Neural cell (in vitro differentiated cells): ENCODE data around the gene RNU6-1. TPM values are rescaled to one million over a fixed set of nuclear protein-coding genes. Genes with fewer than 3 reads are reported as not detected.

Experiments used
- H2AFZ ChIP-seq: fragments of 200-600, 300-800 bp; sonication (generic), shearing (Covaris generic); 2 replicates; pipeline ENCODE4 v1.6.0; 2014; ENCODE audit warnings: low read depth, mild to moderate bottlenecking, antibody characterized with exemption, low read length, moderate library complexity
- H3F3A ChIP-seq: fragments of 200-600 bp; shearing (Covaris generic); 2 replicates; pipeline ENCODE4 v1.6.1; 2016; ENCODE audit warnings: mild to moderate bottlenecking, moderate library complexity, mixed read lengths, antibody characterized with exemption, low read length; ENCODE audit not compliant: insufficient read depth, poor library complexity, severe bottlenecking
- H3K27ac ChIP-seq: fragments of 200-600, 300-800 bp; sonication (generic), shearing (Covaris generic); 2 replicates; pipeline ENCODE4 v1.5.1; 2014; ENCODE audit warnings: mild to moderate bottlenecking, low read length, moderate library complexity
- H3K27me3 ChIP-seq: fragments of 300-800, 200-600 bp; sonication (generic), shearing (Covaris generic); 2 replicates; pipeline ENCODE4 v1.6.0; 2014; ENCODE audit warnings: mild to moderate bottlenecking, low read depth, low read length, moderate library complexity; ENCODE audit not compliant: insufficient read depth
- H3K36me3 ChIP-seq: fragments of 300-800, 200-600 bp; sonication (generic), shearing (Covaris generic); 2 replicates; pipeline ENCODE4 v1.5.1; 2014; ENCODE audit warnings: mild to moderate bottlenecking, antibody characterized with exemption, low read length, moderate library complexity; ENCODE audit not compliant: insufficient read depth
- H3K4me2 ChIP-seq: fragments of 300-800, 200-600 bp; sonication (generic), shearing (Covaris generic); 2 replicates; pipeline ENCODE4 v1.6.0; 2014; ENCODE audit warnings: mild to moderate bottlenecking, low read length
- H3K4me3 ChIP-seq: fragments of 300-800, 200-600 bp; sonication (generic), shearing (Covaris generic); 2 replicates; pipeline ENCODE4 v1.5.1; 2014; ENCODE audit warnings: mild to moderate bottlenecking, low read length, moderate library complexity
- H3K79me2 ChIP-seq: fragments of 200-600 bp; shearing (Covaris generic); replicated peaks from 2 replicates; pipeline ENCODE4 v1.6.0; 2014; ENCODE audit warnings: mild to moderate bottlenecking, low read length, moderate library complexity; ENCODE audit not compliant: insufficient read depth
- H3K9ac ChIP-seq: fragments of 300-800, 200-600 bp; sonication (generic), shearing (Covaris generic); 2 replicates; pipeline ENCODE4 v1.6.1; 2016; ENCODE audit warnings: mild to moderate bottlenecking, low read length, mixed read lengths
- H3K9me2 ChIP-seq: fragments of 200-600 bp; shearing (Covaris generic); 2 replicates; pipeline ENCODE4 v1.6.1; 2016; ENCODE audit warnings: mild to moderate bottlenecking, low read length, mixed read lengths; ENCODE audit not compliant: insufficient read depth
- H3K9me3 ChIP-seq: fragments of 200-600, 300-800 bp; sonication (generic), shearing (Covaris generic); 2 replicates; pipeline ENCODE4 v1.6.1; 2016; ENCODE audit warnings: mild to moderate bottlenecking, mixed run types, low read length, moderate library complexity, mixed read lengths
- H4K20me1 ChIP-seq: fragments of 200-600 bp; shearing (Covaris generic); 2 replicates; pipeline ENCODE4 v1.6.1; 2016; ENCODE audit warnings: mild to moderate bottlenecking, mixed run types; ENCODE audit not compliant: insufficient read depth
- CTCF ChIP-seq: fragments of 450-650 bp; IDR thresholded peaks from 2 replicates; pipeline ENCODE4 v1.5.1; 2014; ENCODE audit warnings: antibody characterized with exemption, mild to moderate bottlenecking, moderate library complexity; ENCODE audit not compliant: poor library complexity, severe bottlenecking
- EP300 ChIP-seq: fragments of 450-650 bp; conservative IDR thresholded peaks from 2 replicates; pipeline ENCODE4 v1.6.1; 2014; ENCODE audit warnings: antibody characterized with exemption, mild to moderate bottlenecking, moderate library complexity; ENCODE audit not compliant: poor library complexity, severe bottlenecking
- EZH2 ChIP-seq: fragments of 200-600, 300-800 bp; shearing (Covaris generic), sonication (generic); IDR thresholded peaks from 2 replicates; pipeline ENCODE4 v1.6.1; 2014; ENCODE audit warnings: antibody characterized with exemption, low read length, borderline replicate concordance, mild to moderate bottlenecking; ENCODE audit not compliant: insufficient read depth, poor library complexity, severe bottlenecking
- MXI1 ChIP-seq: fragments of 450-650 bp; conservative IDR thresholded peaks from 2 replicates; pipeline ENCODE4 v1.6.1; 2014; ENCODE audit warnings: antibody characterized with exemption, mild to moderate bottlenecking; ENCODE audit not compliant: poor library complexity, severe bottlenecking
- POLR2AphosphoS5 ChIP-seq: IDR thresholded peaks from 2 replicates; pipeline ENCODE4 v1.6.1; 2012
- RAD21 ChIP-seq: fragments of 450-650 bp; conservative IDR thresholded peaks from 2 replicates; pipeline ENCODE4 v1.6.1; 2014; ENCODE audit warnings: antibody characterized with exemption, mild to moderate bottlenecking, moderate library complexity
- REST ChIP-seq: IDR thresholded peaks from 2 replicates; pipeline ENCODE4 v1.6.1; 2012; ENCODE audit warnings: borderline replicate concordance
- SMC3 ChIP-seq: fragments of 450-650 bp; conservative IDR thresholded peaks from 2 replicates; pipeline ENCODE4 v1.6.1; 2014; ENCODE audit warnings: antibody characterized with exemption, mild to moderate bottlenecking, moderate library complexity; ENCODE audit not compliant: poor library complexity
- TAF1 ChIP-seq: IDR thresholded peaks from 2 replicates; pipeline ENCODE4 v1.6.1; 2012; ENCODE audit warnings: low read depth
- polyA plus RNA-seq: library from polyadenylated mRNA; depleted of rRNA; stranded (reverse); fragments of >200 nt; gene quantifications from 2 replicates; pipeline ENCODE4 v1.2.3, GENCODE V29; 2014

The RNU6-1 gene
- polyA plus RNA-seq, 1 donor from 2014 or later, result not detected

DNA sequence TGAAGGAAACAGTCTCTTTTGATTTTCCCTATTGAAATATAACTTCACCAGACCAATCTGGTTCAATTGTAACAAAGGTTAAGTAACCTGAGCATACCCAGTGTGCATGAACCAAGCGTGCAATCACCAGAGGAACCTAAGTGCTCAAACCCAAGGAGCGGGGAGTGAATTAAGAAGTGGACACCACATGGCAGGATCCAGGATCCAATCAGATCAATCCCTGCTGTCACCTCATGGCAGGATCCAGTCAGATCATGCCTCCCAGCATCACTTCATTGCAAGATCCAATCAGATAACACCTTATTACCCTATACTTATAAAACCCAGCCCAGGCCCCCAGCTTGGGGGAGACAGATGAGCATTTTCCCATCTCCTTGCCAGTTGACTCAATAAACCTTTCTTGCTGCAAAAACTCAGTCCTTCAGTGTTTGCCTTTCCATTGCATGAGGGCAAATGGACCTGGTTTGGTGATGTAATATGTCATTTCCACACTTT, 38.9 kb upstream of the RNU6-1 start:
- Histone ChIP-seq H3K9me2 (no peaks in the 10 kb centered on the region), H4K20me1 (no peaks in the 10 kb centered on the region), H2AFZ (no peak overlapping the region), H3K4me3 (no peak overlapping the region), H3K27ac (no peak overlapping the region), H3K4me2 (no peak overlapping the region), H3K79me2 (no peaks in the 10 kb centered on the region), H3K9ac (no peak overlapping the region), H3K9me3 (peaks cover 1% of the 10 kb centered on the region), H3K36me3 (no peaks in the 10 kb centered on the region), H3K27me3 (no peaks in the 10 kb centered on the region), H3F3A (no peaks in the 10 kb centered on the region)
- TF ChIP-seq TAF1, result no peak
- TF ChIP-seq EZH2, result no peak
- TF ChIP-seq MXI1, result no peak
- no peak for TF ChIP-seq RAD21
- TF ChIP-seq POLR2AphosphoS5, result no peak
- TF ChIP-seq CTCF, result no peak
- no peak for TF ChIP-seq REST
- TF ChIP-seq SMC3, result no peak
- no peak for TF ChIP-seq EP300

- no peak overlapping the region for H2AFZ ChIP-seq
- H3K36me3 ChIP-seq, result no peaks in the 10 kb centered on the region
- no peak overlapping the region for H3K9ac ChIP-seq
- H3K27ac ChIP-seq, result no peak overlapping the region
- H4K20me1 ChIP-seq, result no peaks in the 10 kb centered on the region
- H3K9me2 ChIP-seq, result no peaks in the 10 kb centered on the region
- H3K4me3 ChIP-seq, result no peak overlapping the region
- H3K4me2 ChIP-seq, result no peak overlapping the region
- H3K79me2 ChIP-seq, result no peaks in the 10 kb centered on the region
- no peaks in the 10 kb centered on the region for H3K27me3 ChIP-seq
- H3K9me3 ChIP-seq, result peaks cover 4% of the 10 kb centered on the region
- TF ChIP-seq EZH2, result no peak
- no peak for TF ChIP-seq RAD21
- TF ChIP-seq POLR2AphosphoS5, result no peak
- TF ChIP-seq REST, result no peak
- no peak for TF ChIP-seq MXI1
- TF ChIP-seq EP300, result no peak
- no peak for TF ChIP-seq CTCF
- TF ChIP-seq TAF1, result no peak
- H3F3A ChIP-seq, result no peaks in the 10 kb centered on the region
Measured at GRCh38 chr15:67873777-67874176, 33.9 kb upstream of the RNU6-1 start.
